ENCODE measurements around the gene C2orf42. TPM values are rescaled to one million over a fixed set of nuclear protein-coding genes. Genes with fewer than 3 reads are reported as not detected.

The C2orf42 gene
- total RNA-seq, 1 donor from 2014 or later: 11.0 TPM

GRCh38 chr2:70144443-70145143, 46.2 kb downstream of the C2orf42 start:
- no peak overlapping the region for H3K4me3 Mint-ChIP-seq (ENCODE audit: unreplicated experiment)
- peaks cover 20% of the 10 kb centered on the region for H3K4me1 Mint-ChIP-seq (ENCODE audit: low read depth, unreplicated experiment)
- peaks cover 4% of the 10 kb centered on the region for H3K36me3 Mint-ChIP-seq (ENCODE audit: unreplicated experiment)
- no peak for DNase-seq
- peaks cover 19% of the 10 kb centered on the region for H3K9me3 Mint-ChIP-seq (ENCODE audit: unreplicated experiment)
- TF ChIP-seq CTCF (IDR thresholded peaks at IDR 0.05; ENCODE audit: partially characterized antibody, unreplicated experiment): no peak
- H3K27me3 Mint-ChIP-seq (ENCODE audit: unreplicated experiment): peaks cover 14% of the 10 kb centered on the region
- H3K27ac Mint-ChIP-seq (ENCODE audit: unreplicated experiment): no peak overlapping the region

- no peak for DNase-seq
- Mint-ChIP-seq H3K9me3 (ENCODE audit: unreplicated experiment) (peaks cover 19% of the 10 kb centered on the region), H3K36me3 (ENCODE audit: unreplicated experiment) (no peaks in the 10 kb centered on the region), H3K4me1 (ENCODE audit: low read depth, unreplicated experiment) (peaks cover 20% of the 10 kb centered on the region), H3K27ac (ENCODE audit: unreplicated experiment) (peak overlapping the region; percentile 97), H3K27me3 (ENCODE audit: unreplicated experiment) (peaks cover 14% of the 10 kb centered on the region), H3K4me3 (ENCODE audit: unreplicated experiment) (peak overlapping the region; percentile 81)
- no peak for TF ChIP-seq CTCF (IDR thresholded peaks at IDR 0.05; ENCODE audit: partially characterized antibody, unreplicated experiment)
Measured at GRCh38 chr2:70143314-70144150, 47.3 kb downstream of the C2orf42 start.

GRCh38 chr2:70142590-70143313, 48.1 kb downstream of the C2orf42 start:
- H3K4me3 Mint-ChIP-seq (ENCODE audit: unreplicated experiment): peak overlapping the region; percentile 81
- TF ChIP-seq CTCF (IDR thresholded peaks at IDR 0.05; ENCODE audit: partially characterized antibody, unreplicated experiment): peak; percentile 91
- peaks cover 21% of the 10 kb centered on the region for H3K9me3 Mint-ChIP-seq (ENCODE audit: unreplicated experiment)
- H3K27me3 Mint-ChIP-seq (ENCODE audit: unreplicated experiment): peaks cover 14% of the 10 kb centered on the region
- peaks cover 21% of the 10 kb centered on the region for H3K4me1 Mint-ChIP-seq (ENCODE audit: low read depth, unreplicated experiment)
- DNase-seq: peak; percentile 99
- no peaks in the 10 kb centered on the region for H3K36me3 Mint-ChIP-seq (ENCODE audit: unreplicated experiment)
- peak overlapping the region; percentile 97 for H3K27ac Mint-ChIP-seq (ENCODE audit: unreplicated experiment)

GRCh38 chr2:70141902-70142589, 48.8 kb downstream of the C2orf42 start:
- DNase-seq: peak; percentile 60

More at GRCh38 chr2:70141902-70142589, 48.8 kb downstream of the C2orf42 start:
- Mint-ChIP-seq H3K4me3 (ENCODE audit: unreplicated experiment) (peak overlapping the region; percentile 95), H3K4me1 (ENCODE audit: low read depth, unreplicated experiment) (peaks cover 25% of the 10 kb centered on the region), H3K9me3 (ENCODE audit: unreplicated experiment) (peaks cover 23% of the 10 kb centered on the region), H3K36me3 (ENCODE audit: unreplicated experiment) (no peaks in the 10 kb centered on the region), H3K27ac (ENCODE audit: unreplicated experiment) (peak overlapping the region; percentile 99), H3K27me3 (ENCODE audit: unreplicated experiment) (peaks cover 12% of the 10 kb centered on the region)
- TF ChIP-seq CTCF (IDR thresholded peaks at IDR 0.05; ENCODE audit: partially characterized antibody, unreplicated experiment): no peak
